ENCODE results near the gene CHRM4.

CHRM4 gene

GRCh38 chr11:46364791-46365190, 26.8 kb downstream of the CHRM4 start:
- no peak for DNase-seq (ENCODE audit: low read depth, low spot score)
- in situ Hi-C loops (cut with HindIII; ENCODE audit: low sequenced_read_pairs): no loop called here
- no peak overlapping the region for H3K4me3 ChIP-seq (ENCODE audit: low read depth, low read length)
- no peak for TF ChIP-seq CTCF (IDR thresholded peaks at IDR 0.05; ENCODE audit: low read depth, low read length)

GRCh38 chr11:46364056-46364455, 27.5 kb downstream of the CHRM4 start:
- TF ChIP-seq CTCF (IDR thresholded peaks at IDR 0.05; ENCODE audit: low read depth, low read length): no peak
- in situ Hi-C loops (cut with HindIII; ENCODE audit: low sequenced_read_pairs): no loop called here
- DNase-seq (ENCODE audit: low read depth, low spot score): no peak
- H3K4me3 ChIP-seq (ENCODE audit: low read depth, low read length): no peak overlapping the region

GRCh38 chr11:46363455-46364005, 28.0 kb downstream of the CHRM4 start:
- in situ Hi-C loops (cut with HindIII; ENCODE audit: low sequenced_read_pairs): no loop called here
- peak; percentile 20 for TF ChIP-seq CTCF (IDR thresholded peaks at IDR 0.05; ENCODE audit: low read depth, low read length)
- H3K4me3 ChIP-seq (ENCODE audit: low read depth, low read length): no peak overlapping the region
- peak; percentile 53 for DNase-seq (ENCODE audit: low read depth, low spot score)

GRCh38 chr11:46363031-46363407, 28.6 kb downstream of the CHRM4 start:
- in situ Hi-C loops (cut with HindIII; ENCODE audit: low sequenced_read_pairs): no loop called here

GRCh38 chr11:46362156-46363030, 29.2 kb downstream of the CHRM4 start:
- in situ Hi-C loops (cut with HindIII; ENCODE audit: low sequenced_read_pairs): no loop called here
- DNase-seq (ENCODE audit: low read depth, low spot score): no peak
- no peak for TF ChIP-seq CTCF (IDR thresholded peaks at IDR 0.05; ENCODE audit: low read depth, low read length)
- no peak overlapping the region for H3K4me3 ChIP-seq (ENCODE audit: low read depth, low read length)

More at GRCh38 chr11:46363031-46363407, 28.6 kb downstream of the CHRM4 start:
- H3K4me3 ChIP-seq (ENCODE audit: low read depth, low read length): no peak overlapping the region
- no peak for TF ChIP-seq CTCF (IDR thresholded peaks at IDR 0.05; ENCODE audit: low read depth, low read length)
- DNase-seq (ENCODE audit: low read depth, low spot score): peak; percentile 74

GRCh38 chr11:46361283-46362155, 30.1 kb downstream of the CHRM4 start:
- no peak for TF ChIP-seq CTCF (IDR thresholded peaks at IDR 0.05; ENCODE audit: low read depth, low read length)
- in situ Hi-C loops (cut with HindIII; ENCODE audit: low sequenced_read_pairs): no loop called here
- peak; percentile 50 for DNase-seq (ENCODE audit: low read depth, low spot score)
- no peak overlapping the region for H3K4me3 ChIP-seq (ENCODE audit: low read depth, low read length)

All from astrocyte of the spinal cord (primary cell).